PC-3 (cell line): ENCODE data around the gene MRTFA. TPM values are rescaled to one million over a fixed set of nuclear protein-coding genes. Genes with fewer than 3 reads are reported as not detected.
"Not testable (repeated sequence)": the region's sequence is repeated elsewhere in the genome, so short reads cannot be mapped to it uniquely, and the experiment has no call there.

ENCODE experiments used
- ATAC-seq: fragments of 200-7000 bp; cut with Tn5 transposase; 2 replicates; pipeline ENCODE4 v1.9.1; 2020; ENCODE audit warnings: mild to moderate bottlenecking, moderate library complexity
- BruUV-seq: library from RNA; stranded (reverse); fragments of 400-500 nt; replicated peaks from 2 replicates; lab custom pipeline; 2021; lab: Mats Ljungman, UMichigan
- CTCF ChIA-PET: fragments of 300-600 bp; sonication (Branson Sonifier 250); formaldehyde crosslinking; loops from one replicate; lab custom pipeline; 2022; ENCODE audit warnings: antibody characterized with exemption; lab: Charles Lee
- POLR2A ChIA-PET: fragments of 300-600 bp; sonication (Branson Sonifier 250); formaldehyde crosslinking; loops from one replicate; lab custom pipeline; 2022; ENCODE audit warnings: antibody characterized with exemption; ENCODE audit not compliant: unreplicated experiment; lab: Charles Lee
- DNase-seq: peaks from one replicate; pipeline ENCODE4 v3.0.0-alpha.2; 2015
- H2AFZ ChIP-seq: fragments of 300-600 bp; sonication (generic); 2 replicates; pipeline ENCODE4 v1.6.0; 2016; ENCODE audit warnings: antibody characterized with exemption, low read length
- H3F3A ChIP-seq: fragments of 300-600 bp; sonication (generic); one replicate; pipeline ENCODE4 v1.6.0; 2017; ENCODE audit warnings: antibody characterized with exemption, low read length, control low read depth, mild to moderate bottlenecking; ENCODE audit not compliant: unreplicated experiment
- H3K27ac ChIP-seq: fragments of 300-600 bp; sonication (generic); 2 replicates; pipeline ENCODE4 v1.5.1; 2016; ENCODE audit warnings: mild to moderate bottlenecking, low read length
- H3K27me3 ChIP-seq: fragments of 300-600 bp; sonication (generic); 2 replicates; pipeline ENCODE4 v1.6.1; 2016; ENCODE audit warnings: low read length, mixed read lengths
- H3K36me3 ChIP-seq: fragments of 300-600 bp; sonication (generic); 2 replicates; pipeline ENCODE4 v1.6.1; 2016; ENCODE audit warnings: low read depth, mixed run types, low read length, mixed read lengths
- H3K4me1 ChIP-seq: fragments of 300-600 bp; sonication (generic); 2 replicates; pipeline ENCODE4 v1.5.1; 2016; ENCODE audit warnings: low read length; ENCODE audit not compliant: insufficient read depth
- H3K4me2 ChIP-seq: fragments of 300-600 bp; sonication (generic); 2 replicates; pipeline ENCODE4 v1.6.0; 2016; ENCODE audit warnings: low read length
- H3K4me3 ChIP-seq: fragments of 300-600 bp; sonication (generic); 2 replicates; pipeline ENCODE4 v1.5.1; 2016; ENCODE audit warnings: mild to moderate bottlenecking, low read length, mixed read lengths
- H3K79me2 ChIP-seq: fragments of 300-600 bp; sonication (generic); 2 replicates; pipeline ENCODE4 v1.6.1; 2017; ENCODE audit warnings: low read length, mixed read lengths
- H3K9ac ChIP-seq: fragments of 300-600 bp; sonication (generic); 2 replicates; pipeline ENCODE4 v1.6.0; 2016; ENCODE audit warnings: mild to moderate bottlenecking, low read length
- H3K9me2 ChIP-seq: fragments of 300-600 bp; sonication (generic); replicated peaks from 2 replicates; pipeline ENCODE4 v1.6.1; 2016; ENCODE audit warnings: mixed run types, low read length, mixed read lengths
- H3K9me3 ChIP-seq: fragments of 300-600 bp; sonication (generic); 2 replicates; pipeline ENCODE4 v1.6.1; 2016; ENCODE audit warnings: low read length, mixed read lengths
- H4K20me1 ChIP-seq: fragments of 300-600 bp; sonication (generic); 2 replicates; pipeline ENCODE4 v1.6.1; 2016; ENCODE audit warnings: low read length, mixed read lengths
- CTCF ChIP-seq: fragments of 300-600 bp; sonication (generic); conservative IDR thresholded peaks from 2 replicates; pipeline ENCODE4 v1.5.1; 2017; ENCODE audit warnings: antibody characterized with exemption, low read depth, mild to moderate bottlenecking, low read length
- EZH2 ChIP-seq: fragments of 300-600 bp; sonication (generic); IDR thresholded peaks from one replicate; pipeline ENCODE4 v1.6.1; 2017; ENCODE audit warnings: antibody characterized with exemption, mild to moderate bottlenecking, low read length; ENCODE audit not compliant: unreplicated experiment
- EZH2phosphoT487 ChIP-seq: fragments of 300-600 bp; sonication (generic); IDR thresholded peaks from 2 replicates; pipeline ENCODE4 v1.6.1; 2018; ENCODE audit warnings: mild to moderate bottlenecking, antibody characterized with exemption, low read length, borderline replicate concordance
- intact Hi-C: fragments of 100-400 bp; cut with micrococcal nuclease; formaldehyde crosslinking; loops from 2 replicates; pipeline ENCODE4 v1.9.0; 2023
- total RNA-seq: library from RNA; depleted of rRNA; stranded (reverse); fragments of >200 nt; gene quantifications from 2 replicates; pipeline ENCODE4 v1.2.3, GENCODE V29; 2014

MRTFA gene
- total RNA-seq, 1 experiment from 2014 or later: 32.6 TPM

- no peak overlapping the region for H2AFZ ChIP-seq
- TF ChIP-seq CTCF: no peak
- no peak for TF ChIP-seq EZH2
- TF ChIP-seq EZH2phosphoT487: no peak
- no peaks in the 10 kb centered on the region for H3F3A ChIP-seq
- CTCF ChIA-PET: no interaction called here
- ATAC-seq: no peak
- H3K9ac ChIP-seq: no peak overlapping the region
- no peaks in the 10 kb centered on the region for H3K9me3 ChIP-seq
- H3K9me2 ChIP-seq: no peaks in the 10 kb centered on the region
- H4K20me1 ChIP-seq: peaks cover 4% of the 10 kb centered on the region; the same call in 1 of the 2 replicates
- DNase-seq: no peak
- POLR2A ChIA-PET: no interaction called here
- no TSS peak for BruUV-seq
- H3K79me2 ChIP-seq: peaks cover 100% of the 10 kb centered on the region
- H3K4me3 ChIP-seq: no peak overlapping the region
- H3K27ac ChIP-seq: no peak overlapping the region
- peaks cover 42% of the 10 kb centered on the region for H3K4me1 ChIP-seq
- intact Hi-C loops: no loop called here
- no peaks in the 10 kb centered on the region for H3K36me3 ChIP-seq
- H3K27me3 ChIP-seq: no peaks in the 10 kb centered on the region
- no peak overlapping the region for H3K4me2 ChIP-seq
These were observed 34.3 kb downstream of the MRTFA start for GRCh38 chr22:40602231-40602630.

- H3K9me3 ChIP-seq: no peaks in the 10 kb centered on the region
- no peaks in the 10 kb centered on the region for H3F3A ChIP-seq
- no peak overlapping the region for H3K9ac ChIP-seq
- intact Hi-C loops: no loop called here
- TF ChIP-seq CTCF (no peak), EZH2 (no peak), EZH2phosphoT487 (no peak)
- H3K4me3 ChIP-seq: no peak overlapping the region
- no peaks in the 10 kb centered on the region for H3K36me3 ChIP-seq
- DNase-seq: no peak
- no peak overlapping the region for H3K4me2 ChIP-seq
- H3K4me1 ChIP-seq: peaks cover 41% of the 10 kb centered on the region
- no peak overlapping the region for H2AFZ ChIP-seq
- ATAC-seq: no peak
- H3K27me3 ChIP-seq: no peaks in the 10 kb centered on the region
- POLR2A ChIA-PET: no interaction called here
- peaks cover 4% of the 10 kb centered on the region; the same call in 1 of the 2 replicates for H4K20me1 ChIP-seq
- H3K27ac ChIP-seq: no peak overlapping the region
- H3K79me2 ChIP-seq: peaks cover 100% of the 10 kb centered on the region
- CTCF ChIA-PET: no interaction called here
- H3K9me2 ChIP-seq: no peaks in the 10 kb centered on the region
- BruUV-seq: no TSS peak
These were observed 36.8 kb downstream of the MRTFA start for GRCh38 chr22:40599731-40600130.

- peaks cover 100% of the 10 kb centered on the region for H3K79me2 ChIP-seq
- CTCF ChIA-PET, BruUV-seq, H4K20me1 ChIP-seq, POLR2A ChIA-PET, intact Hi-C loops, H3F3A ChIP-seq, H3K36me3 ChIP-seq, DNase-seq, H3K9me2 ChIP-seq, H2AFZ ChIP-seq, H3K9me3 ChIP-seq, H3K27me3 ChIP-seq, ATAC-seq, H3K9ac ChIP-seq: not testable (repeated sequence)
- H3K4me1 ChIP-seq: peaks cover 38% of the 10 kb centered on the region
- 0 out of 2 replicates have a peak overlapping the region, but pooled peaks have one; percentile 23 for H3K4me3 ChIP-seq
- peak overlapping the region; percentile 39; the same call in 1 of the 2 replicates for H3K27ac ChIP-seq
- peak overlapping the region; percentile 75 for H3K4me2 ChIP-seq
These were observed 37.8 kb downstream of the MRTFA start for GRCh38 chr22:40598712-40599111.
